NCI-H146 (cell line): Measurements from ENCODE around the gene OTOG.
"Not testable (repeated sequence)": the region's sequence is repeated elsewhere in the genome, so short reads cannot be mapped to it uniquely, and the experiment has no call there.

Experiments
- DNase-seq: peaks from one replicate; lab custom pipeline; 2025; lab: John Stamatoyannopoulos, UW

The OTOG gene

GRCh38 chr11:17604201-17604914, 57.3 kb downstream of the OTOG start:
- no peak for DNase-seq

DNA sequence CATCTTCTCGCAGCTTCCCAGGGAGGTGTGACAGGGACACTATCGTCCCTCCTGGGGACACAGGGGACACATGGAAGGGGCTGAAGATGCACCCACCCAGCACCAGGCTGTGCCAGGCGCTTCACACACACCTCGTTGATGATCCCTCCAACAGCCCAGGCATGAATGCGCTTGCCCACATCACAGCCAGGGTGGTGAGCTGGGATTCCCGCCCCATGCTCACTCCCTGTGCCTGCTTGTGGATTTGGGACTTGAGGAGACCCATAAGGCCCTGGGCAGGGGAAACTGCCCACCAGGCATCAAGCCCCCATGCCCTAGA, 57.8 kb downstream of the OTOG start:
- no peak for DNase-seq

DNA sequence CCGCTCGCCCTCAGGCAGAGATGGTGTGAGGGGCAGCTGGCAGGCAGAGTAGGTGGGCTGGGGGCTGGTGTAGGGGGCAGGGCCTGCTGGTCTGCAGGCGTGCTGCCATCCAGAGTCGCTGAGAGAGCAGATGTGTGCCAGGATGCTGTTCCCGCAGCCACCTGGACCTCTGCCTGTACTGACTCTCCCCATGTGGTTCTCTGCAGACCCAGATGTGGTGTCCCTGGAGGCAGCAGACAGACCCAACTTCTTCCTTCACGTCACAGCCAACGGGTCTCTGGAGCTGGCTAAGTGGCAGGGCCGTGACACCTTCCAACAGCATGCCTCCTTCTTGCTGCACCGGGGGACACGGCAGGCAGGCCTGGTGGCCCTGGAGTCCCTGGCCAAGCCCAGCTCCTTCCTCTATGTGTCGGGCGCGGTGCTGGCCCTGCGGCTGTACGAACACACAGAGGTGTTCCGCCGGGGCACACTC, 58.6 kb downstream of the OTOG start:
- no peak for DNase-seq

GRCh38 chr11:17606233-17607082, 59.4 kb downstream of the OTOG start:
- DNase-seq: no peak

DNA sequence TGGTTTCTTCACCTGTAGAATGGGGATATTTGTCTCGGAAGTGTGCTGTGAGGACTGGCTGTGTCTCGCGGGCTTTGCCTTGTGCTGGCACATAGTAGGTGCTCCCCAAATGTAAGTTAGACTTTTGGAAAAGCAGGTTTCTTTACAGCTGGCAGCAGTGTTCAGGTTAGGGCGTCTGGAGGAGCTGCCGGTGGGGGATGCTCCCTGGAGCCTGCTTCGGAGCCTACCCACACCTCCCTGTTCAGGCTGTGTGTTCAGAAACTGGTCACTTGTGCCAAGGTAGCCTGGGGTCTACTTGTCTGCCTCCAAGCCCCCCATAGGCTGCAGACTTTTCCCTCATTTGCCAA, 60.0 kb downstream of the OTOG start:
- no peak for DNase-seq

- DNase-seq: no peak
Observed at GRCh38 chr11:17607591-17608570, 60.8 kb downstream of the OTOG start.

DNA sequence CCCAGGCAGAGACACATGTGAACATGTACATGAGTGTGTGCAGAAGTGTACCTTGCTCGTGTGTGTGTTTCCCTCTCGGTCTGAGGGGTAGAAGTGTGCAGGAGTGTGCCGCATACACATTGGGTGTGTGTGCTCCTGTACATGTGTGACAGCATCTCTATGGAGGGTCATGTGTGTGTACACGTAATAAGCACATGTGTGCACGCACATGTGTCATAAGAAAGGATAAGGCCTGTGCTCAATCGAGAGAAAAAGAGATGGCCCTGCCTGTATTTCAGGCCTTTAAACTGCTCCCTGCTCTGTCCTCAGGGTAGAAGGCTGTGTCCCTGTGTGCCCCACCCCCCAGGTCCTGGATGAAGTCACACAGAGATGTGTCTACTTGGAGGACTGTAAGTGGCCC, 61.8 kb downstream of the OTOG start:
- no peak for DNase-seq

DNA sequence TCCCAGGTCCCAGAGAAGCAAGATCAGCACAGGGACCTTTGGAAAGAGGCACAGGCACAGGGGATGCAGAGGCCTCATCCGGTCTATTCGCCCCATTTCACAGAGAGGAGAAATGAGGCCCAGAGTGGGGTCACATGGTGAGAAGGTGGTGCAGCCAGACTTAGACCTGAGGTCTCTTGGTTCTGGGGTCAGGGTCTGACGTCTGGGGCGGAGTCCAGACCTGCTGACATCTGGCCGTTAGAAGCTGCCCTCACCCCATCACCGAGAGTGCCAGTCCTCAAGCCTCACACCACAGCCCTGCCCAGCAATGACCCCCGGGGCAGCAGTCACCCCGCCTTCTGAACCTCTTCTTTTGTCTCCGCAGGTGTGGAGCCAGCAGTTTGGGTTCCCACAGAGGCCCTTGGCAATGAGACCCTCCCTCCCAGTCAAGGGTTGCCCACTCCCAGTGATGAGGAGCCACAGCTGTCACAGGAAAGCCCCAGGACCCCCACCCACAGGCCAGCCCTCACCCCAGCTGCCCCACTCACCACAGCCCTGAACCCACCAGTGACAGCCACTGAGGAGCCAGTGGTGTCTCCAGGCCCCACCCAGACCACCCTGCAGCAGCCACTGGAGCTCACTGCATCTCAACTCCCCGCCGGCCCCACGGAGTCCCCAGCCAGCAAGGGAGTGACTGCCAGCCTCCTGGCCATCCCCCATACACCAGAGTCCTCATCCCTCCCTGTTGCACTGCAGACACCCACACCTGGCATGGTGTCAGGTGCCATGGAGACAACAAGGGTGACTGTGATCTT, 62.4 kb downstream of the OTOG start:
- no peak for DNase-seq

GRCh38 chr11:17610085-17610894, 63.2 kb downstream of the OTOG start:
- DNase-seq: no peak

DNA sequence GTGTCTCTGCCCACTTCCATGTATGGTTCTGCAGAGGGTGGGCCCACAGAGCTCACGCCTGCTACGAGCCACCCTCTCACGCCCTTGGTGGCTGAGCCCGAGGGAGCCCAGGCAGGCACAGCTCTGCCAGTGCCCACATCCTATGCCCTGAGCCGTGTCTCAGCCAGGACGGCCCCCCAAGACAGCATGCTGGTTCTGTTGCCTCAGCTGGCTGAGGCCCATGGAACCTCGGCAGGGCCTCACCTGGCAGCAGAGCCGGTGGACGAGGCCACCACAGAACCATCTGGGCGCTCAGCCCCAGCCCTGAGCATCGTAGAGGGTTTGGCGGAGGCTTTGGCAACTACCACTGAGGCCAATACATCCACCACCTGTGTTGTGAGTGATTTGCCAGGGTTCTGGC, 64.0 kb downstream of the OTOG start:
- DNase-seq: no peak

DNA sequence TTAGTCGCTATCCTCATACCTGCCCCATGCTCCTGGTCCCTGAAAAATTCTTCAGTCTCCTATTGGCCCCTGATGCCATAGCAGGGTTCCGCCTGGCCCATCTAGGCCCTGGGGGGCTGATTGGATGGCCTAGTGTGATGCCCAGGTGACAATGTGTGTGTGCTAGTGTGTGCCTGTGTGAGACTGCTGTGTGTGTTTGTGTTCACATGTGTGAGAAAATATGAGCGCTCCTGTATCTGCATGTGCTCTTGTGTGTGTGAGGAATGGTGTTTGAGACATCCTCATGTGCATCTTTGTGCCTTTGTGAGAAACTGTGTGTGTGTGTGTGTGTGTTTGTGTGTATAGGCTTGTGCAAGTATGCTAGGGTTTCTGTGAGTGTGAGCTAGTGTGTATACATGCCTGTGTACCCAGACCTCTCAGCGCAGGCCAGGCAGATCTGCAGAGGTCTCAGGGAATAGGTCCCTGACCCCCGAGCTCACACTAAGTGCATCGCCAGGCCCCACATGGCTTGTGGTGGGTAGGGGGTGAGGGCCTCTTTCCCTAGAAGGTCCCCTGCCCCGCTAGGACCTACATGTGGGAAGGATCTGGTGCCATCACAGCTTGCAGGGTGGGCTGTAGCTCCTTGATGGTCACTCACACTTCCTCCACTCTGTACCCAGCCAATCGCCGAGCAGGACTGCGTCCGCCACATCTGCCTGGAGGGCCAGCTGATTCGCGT, 64.6 kb downstream of the OTOG start:
- DNase-seq: no peak

- no peak for DNase-seq
Observed at GRCh38 chr11:17612221-17613188, 65.4 kb downstream of the OTOG start.

DNA sequence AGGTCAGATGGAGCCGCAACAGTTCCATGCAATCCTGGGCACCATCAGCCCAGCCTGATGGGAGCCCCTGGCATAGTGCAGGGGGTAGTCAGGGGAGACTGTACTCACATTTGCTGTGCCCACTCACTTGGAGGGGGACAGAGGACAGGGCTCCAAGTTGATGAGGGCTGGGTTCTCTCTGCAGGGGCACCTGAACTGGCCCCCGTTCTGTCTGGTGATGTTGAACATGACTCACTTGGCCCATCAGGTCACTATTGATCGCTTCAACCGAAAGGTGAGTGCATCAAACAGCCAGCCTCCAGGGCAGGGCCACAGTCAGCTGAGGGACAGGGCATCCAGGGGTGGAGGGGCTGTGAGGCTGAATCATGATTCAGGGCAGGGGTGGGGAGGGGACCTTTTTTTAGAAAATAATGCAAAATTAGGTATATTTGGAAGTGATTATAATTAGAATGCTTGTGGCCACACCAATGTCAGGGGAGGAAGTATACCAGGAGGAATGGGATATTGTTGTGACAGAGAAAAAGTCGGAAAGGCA, 66.4 kb downstream of the OTOG start:
- DNase-seq: no peak

GRCh38 chr11:17613983-17614382, 66.9 kb downstream of the OTOG start:
- no peak for DNase-seq

DNA sequence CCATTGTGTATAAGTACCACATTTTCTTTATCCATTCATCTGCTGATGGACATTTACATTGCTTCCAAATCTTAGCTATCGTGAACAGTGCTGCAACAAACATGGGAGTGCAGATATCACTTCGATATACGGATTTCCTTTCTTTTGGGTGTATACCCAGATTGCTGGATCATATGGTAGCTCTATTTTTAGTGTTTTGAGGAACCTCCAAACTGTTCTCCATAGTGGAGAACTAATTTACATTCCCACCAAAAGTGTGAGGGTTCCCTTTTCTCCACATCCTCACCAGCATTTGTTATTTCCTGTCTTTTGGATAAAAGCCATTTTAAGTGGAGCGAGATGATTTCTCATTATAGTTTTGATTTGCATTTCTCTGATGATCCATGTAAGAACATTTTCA, 75.7 kb downstream of the OTOG start:
- DNase-seq: not testable (repeated sequence)

- no peak for DNase-seq
Observed at GRCh38 chr11:17629113-17629512, 82.1 kb downstream of the OTOG start.

DNA sequence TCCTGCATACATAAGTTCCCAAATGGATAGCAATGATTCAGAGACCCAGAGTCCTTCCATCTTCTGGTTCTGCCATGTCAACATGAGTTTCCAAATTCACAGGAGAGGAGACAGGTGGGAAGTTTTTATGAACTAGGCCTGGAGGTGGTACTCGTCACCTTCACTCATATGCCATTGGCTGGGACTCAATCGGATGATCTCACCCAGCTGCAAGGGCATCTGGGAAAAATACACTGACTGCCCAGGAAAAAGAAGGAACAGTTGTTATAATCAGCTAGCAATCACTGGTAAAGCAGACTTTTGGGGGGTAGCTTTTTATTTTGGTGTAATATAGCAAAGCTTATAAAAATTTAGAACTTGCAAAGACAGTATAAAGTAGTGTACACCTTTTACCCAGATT, 83.9 kb downstream of the OTOG start:
- DNase-seq: no peak

GRCh38 chr11:17631702-17632365, 84.8 kb downstream of the OTOG start:
- DNase-seq: peak; percentile 16
